NCI-H82 treated with DMSO at 0.1 percent for 48 hours (cell line): ENCODE results near the gene COLGALT1.
"Not testable (repeated sequence)": the region's sequence is repeated elsewhere in the genome, so short reads cannot be mapped to it uniquely, and the experiment has no call there.

Source experiments
- DNase-seq: peaks from one replicate; lab custom pipeline; 2025; ENCODE audit not compliant: unreplicated experiment; lab: John Stamatoyannopoulos, UW

COLGALT1 gene

DNA sequence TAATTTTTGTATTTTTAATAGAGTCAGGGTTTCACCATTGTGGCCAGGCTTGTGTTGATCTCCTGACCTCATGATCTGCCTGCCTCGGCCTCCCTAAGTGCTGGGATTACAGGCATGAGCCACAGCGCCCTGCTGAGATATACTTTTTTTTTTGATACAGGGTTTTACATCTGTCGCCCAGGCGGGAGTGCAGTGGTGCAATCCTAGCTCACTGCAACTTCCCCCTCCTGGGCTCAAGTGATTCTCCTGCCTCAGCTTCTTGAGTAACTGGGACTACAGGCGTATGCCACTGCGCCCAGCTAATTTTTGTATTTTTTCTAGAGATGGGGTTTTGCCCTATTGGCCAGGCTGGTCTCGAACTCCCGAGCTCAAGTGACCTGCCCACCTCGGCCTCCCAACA is 2.0 kb downstream of the COLGALT1 start:
- no peak for DNase-seq

DNA sequence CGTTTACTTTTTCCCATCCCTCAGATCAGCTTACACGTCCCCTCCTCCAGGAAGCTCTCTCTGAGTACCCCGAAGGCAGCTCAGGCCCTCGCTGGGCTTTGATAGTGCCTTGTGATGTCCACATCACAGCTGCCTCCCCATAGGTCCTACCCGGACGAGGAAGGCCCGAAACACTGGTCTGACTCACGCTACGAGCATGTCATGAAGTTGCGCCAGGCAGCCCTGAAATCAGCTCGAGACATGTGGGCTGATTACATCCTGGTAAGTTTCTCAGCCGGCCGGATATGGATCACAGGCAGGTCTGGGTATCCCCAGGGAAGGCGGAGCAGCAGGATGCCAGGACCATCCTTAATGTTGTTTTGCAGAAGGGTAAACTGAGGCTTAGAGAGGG is 4.8 kb downstream of the COLGALT1 start:
- no peak for DNase-seq

DNA sequence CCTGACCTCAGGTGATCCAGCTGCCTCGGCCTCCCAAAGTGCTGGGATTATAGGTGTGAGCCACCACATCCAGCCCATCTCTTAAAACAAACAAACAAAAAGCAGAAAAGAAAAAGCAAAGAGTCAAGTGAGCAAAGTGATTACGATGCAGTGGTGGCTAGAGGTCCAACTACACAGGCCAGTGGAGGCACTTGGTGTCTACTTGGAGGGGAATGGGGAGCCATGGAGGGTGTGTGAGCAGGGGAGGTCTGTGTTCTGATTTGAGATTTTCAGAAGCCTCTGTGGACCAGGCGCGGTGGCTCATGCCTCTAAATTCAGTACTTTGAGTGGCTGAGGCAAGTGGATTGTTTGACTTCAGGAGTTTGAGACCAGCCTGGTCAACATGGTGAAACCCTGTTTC is 6.6 kb downstream of the COLGALT1 start:
- DNase-seq = no peak

DNA sequence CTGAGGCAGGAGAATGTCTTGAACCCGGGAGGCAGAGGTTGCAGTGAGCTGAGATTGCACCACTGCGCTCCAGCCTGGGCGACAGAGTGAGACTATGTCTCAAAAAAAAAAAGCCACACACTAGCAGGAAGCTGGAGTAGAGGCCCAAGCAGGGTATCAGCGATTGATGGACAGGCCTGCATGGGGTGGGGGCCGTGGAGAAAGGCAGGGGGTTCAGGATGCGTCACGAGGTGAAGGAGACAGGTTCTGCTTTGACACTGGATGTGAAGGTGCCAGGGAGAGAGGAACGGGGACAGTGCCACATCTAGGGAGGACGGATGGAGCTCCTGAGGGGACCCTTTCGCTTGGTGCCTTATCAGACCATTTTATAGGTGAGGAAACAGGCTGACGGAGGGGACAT is 7.1 kb downstream of the COLGALT1 start:
- DNase-seq = no peak

DNA sequence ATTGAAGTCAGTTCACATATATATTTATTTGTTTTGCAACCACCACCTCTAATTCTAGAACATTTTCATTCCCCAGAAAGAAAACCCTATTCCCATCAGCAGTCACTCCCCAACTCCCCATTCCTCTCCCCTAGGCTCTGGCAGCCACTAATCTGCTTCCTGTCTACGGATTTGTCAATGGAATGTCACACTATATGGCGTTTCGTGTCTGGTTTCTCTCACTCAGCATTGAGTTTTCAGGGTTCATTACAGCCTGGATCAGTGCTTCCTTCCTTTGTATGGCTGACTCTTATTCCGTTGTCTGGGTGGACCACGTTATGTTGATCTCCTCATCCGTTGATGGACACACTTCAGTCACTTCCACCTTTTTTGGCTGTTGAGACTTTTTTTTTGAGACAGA is 9.3 kb downstream of the COLGALT1 start:
- no peak for DNase-seq

DNA sequence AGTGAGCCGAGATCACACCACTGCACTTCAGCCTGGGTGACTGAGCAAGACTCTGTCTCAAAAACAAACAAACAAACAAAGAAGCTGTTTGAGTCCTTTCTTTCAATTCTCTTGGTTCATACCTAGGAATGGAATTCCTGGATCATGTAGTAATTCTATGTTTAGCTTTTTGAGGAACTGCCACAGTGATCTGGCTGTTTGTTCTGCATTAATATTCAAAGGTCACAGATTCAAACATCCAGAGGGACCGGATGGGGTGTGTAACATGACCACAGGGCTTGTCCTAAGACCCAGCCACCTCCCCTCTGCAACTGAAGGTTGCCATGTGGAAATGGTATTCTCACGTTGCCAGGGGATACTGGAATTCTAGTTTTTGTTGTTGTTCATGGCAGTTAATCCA is 10.2 kb downstream of the COLGALT1 start:
- DNase-seq = no peak

DNA sequence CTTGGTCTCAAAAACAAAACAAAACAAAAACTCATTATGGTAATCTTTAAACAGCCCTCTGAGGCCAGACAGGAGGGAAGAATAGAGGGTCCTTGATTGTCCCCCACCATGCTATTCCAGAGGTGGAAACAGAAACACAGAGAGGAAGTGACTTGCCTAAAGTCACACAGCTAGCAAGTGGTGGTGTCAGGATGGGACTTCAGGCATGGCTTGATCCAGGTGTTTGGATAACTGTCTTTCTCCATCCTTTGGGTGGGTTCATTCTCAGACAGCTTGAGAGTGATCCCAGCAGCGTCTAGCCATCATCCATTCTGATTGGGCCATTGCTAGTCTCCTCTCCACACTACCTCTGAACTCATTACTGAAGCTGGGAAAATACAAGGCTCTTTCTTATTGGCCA is 12.5 kb downstream of the COLGALT1 start:
- DNase-seq = no peak

DNA sequence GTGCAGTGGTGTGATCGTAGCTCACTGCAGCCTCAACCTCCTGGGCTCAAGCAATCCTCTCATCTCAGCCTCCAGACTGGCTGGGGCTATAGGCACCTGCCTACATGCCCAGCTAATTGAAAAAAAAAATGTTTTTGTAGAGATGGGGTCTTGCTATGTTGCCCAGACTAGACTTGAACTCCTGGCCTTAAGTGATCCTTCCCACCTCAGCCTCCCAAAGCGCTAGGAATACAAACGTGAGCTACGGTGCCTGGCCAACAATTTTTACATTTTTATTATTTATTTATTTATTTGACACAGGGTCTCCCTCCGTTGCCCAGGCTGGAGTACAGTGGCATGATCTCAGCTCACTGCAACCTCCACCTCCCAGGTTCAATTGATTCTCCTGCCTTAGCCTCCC is 14.8 kb downstream of the COLGALT1 start:
- DNase-seq = not testable (repeated sequence)

DNA sequence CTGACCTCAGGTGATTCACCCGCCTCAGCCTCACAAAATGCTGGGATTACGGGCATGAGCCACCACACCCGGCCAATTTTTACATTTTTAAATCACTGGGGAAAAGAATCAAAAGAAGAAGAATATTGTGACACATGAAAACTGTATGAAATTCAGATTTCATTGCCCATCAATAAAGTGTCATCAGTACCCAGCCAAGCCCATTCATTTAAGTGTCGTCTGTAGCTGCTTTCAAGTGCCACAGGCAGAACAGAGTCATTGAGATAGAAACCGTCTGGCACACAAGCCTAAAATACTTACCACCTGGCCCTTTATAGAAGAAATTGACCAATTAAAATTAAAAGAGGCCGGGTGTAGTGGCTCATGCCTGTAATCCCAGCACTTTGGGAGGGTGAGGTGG is 15.3 kb downstream of the COLGALT1 start:
- no peak for DNase-seq

DNA sequence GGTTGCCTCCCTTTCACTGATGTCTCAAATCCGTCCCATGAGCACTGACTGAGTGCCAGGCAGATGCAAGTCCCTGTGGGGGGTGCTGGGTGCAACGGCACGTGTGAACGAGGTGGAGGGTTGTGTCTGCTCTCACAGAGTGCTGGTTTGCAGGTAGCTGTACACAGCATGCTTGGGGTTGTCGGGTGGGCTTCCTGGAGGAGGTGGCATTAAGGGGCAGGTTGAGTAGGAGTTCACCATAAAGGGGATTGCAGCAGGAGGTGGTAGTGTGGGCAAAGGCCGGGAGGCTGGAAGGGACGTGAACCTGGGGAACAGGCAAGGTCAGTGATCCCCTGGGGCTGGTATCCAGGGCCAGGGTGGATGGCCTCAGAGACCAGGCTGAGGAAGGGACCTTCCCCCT is 17.2 kb downstream of the COLGALT1 start:
- no peak for DNase-seq

DNA sequence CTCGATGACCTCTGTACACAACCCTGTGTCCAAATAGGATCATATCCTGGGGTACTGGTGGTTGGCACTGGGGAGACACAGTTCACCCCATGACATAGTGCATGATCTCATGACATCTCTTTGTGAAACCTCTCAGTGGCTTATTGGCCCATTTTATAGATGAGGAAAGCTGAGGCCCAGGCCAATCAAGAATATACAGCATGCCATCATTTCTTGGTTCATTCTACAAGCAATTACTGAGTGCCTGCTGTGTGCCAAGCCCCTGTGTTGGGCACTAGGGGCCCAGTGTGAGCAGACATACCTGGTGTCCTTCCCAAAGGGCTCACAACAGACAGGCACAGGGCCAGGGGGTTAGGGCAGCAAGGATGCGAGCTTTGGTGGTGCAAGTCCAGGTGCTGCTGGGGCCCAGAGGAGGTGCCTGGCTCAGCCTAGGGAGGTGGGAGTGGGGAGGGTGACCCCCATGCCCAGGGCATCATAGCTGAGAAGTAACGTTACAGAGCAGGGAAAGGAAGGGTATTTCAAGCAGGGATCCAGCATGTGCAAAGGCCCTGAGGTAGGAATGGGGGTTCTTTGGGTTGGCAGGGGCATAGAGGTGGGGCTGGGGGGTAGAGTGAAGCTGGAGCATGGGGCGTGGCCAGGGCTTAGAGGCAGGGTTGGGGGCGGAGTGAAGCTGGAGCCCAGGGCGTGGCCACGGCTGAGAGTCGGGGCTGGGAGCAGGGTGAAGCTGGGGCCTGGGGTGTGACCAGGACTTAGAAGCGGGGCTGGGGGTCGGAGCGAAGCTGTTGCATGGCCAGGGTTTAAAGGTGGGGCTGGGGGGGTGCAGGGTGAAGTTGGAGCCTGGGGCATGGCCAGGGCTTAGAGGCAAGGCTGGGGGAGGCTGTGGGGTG is 20.7 kb downstream of the COLGALT1 start:
- no peak for DNase-seq

DNA sequence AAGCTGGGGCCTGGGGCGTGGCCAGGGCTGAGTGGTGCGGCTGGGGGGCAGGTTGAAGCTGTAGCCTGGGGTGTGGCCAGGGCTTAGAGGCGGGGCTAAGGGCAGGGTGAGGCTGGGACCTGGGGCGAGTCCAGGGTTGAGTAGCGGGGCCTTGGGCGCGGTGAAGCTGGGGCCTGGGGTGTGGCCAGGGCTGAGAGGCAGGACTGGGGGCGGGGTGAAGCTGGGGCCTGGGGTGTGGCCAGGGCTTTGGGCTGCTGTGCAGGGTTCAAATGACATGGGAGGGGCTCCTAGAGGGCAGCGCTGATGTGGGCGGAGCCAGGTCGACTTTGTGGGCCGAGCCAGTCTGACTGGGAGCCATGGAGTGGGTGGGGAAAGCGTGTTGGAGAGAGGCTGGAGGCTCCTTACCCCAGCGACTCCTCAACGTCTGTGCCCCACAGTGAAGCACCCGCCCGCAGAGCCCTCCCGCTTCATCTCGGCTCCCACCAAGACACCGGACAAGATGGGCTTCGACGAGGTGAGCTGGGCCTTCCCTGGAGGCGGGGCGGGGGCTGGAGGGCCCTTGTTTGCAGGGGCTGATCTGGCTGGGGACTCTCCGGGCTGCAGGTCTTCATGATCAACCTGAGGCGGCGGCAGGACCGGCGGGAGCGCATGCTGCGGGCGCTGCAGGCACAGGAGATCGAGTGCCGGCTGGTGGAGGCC is 21.5 kb downstream of the COLGALT1 start:
- peak; percentile 50 for DNase-seq

DNA sequence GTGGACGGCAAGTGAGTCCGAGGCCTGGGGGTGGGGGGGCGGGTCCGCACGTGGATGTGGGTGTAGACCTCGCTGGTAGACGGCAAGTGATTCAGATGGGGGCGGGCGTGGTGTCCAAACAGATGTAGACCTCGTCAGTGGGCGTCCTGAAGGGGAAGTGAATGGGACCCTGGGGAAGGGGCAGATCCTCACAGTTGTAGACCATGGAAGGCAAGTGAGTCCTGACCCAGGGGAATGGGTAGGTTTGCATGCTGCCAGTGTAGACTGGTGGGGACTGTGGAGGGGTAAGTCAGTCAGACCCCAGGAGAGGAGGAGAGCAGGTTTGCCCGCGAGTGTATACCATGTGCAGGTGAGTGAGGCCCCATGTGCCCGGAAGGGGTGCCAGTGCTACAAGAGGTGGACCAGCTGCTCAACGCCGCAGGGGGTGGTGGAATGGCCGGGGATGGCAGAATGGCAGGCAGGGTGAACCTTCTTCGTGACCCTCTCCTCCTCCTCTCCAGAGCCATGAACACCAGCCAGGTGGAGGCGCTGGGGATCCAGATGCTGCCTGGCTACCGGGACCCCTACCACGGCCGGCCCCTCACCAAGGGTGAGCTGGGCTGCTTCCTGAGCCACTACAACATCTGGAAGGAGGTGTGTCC is 22.1 kb downstream of the COLGALT1 start:
- no peak for DNase-seq

DNA sequence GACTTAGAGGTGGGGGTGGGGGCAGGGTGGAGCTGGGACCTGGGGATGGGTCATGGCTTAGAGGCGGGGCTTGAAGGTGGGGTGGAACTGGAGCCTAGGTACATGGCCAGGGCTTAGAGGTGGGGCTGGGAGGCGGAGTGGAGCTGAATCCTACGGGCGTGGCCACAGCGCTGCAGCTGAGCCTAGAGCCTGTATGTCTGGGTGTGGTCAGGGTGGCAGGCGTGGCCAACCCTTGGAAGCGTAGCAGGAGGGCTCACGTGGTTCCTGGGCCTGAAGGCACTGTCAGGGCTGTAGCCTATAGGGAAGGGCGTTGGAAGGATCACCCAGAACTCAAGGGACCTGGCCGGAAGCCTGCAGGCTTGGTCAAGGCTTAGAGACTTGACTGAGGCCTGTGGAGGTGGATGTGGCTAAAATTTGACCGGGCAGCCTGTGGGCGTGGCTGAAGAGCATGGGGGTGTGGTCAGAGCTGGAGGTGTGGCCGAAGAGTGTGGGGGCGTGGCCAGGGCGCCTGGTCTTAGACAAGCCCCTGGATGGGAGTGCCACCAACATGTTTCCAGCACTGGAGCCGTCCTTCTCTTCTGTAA is 24.3 kb downstream of the COLGALT1 start:
- peak; percentile 56 for DNase-seq

DNA sequence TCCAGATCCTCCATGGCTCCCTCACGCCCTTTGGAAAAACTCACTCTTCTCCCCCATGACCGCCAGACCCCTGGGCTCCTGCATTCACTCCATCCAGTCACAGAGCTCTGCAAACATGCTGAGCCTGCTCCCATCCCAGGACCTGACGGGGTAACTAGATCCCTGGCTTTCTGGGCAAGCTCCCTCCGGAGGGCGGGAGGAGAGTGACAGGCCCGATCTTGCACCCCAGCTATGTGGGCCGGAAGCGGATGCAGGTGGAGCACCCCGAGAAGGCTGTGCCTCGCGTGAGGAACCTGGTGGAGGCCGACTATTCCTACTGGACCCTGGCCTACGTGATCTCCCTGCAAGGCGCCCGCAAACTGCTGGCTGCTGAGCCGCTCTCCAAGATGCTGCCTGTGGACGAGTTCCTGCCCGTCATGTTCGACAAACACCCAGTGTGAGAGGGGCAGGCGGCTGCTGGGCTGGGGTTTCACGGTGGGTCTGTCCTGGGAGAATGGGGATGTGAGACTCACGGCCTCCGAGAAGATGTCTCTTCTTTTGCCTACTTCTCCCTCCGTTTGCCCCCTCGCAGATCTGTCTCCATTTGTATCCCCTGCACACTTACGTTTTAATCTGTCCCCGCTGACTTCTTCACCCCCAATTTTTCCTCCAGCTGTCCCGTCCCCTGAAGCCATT is 25.2 kb downstream of the COLGALT1 start:
- DNase-seq = no peak

DNA sequence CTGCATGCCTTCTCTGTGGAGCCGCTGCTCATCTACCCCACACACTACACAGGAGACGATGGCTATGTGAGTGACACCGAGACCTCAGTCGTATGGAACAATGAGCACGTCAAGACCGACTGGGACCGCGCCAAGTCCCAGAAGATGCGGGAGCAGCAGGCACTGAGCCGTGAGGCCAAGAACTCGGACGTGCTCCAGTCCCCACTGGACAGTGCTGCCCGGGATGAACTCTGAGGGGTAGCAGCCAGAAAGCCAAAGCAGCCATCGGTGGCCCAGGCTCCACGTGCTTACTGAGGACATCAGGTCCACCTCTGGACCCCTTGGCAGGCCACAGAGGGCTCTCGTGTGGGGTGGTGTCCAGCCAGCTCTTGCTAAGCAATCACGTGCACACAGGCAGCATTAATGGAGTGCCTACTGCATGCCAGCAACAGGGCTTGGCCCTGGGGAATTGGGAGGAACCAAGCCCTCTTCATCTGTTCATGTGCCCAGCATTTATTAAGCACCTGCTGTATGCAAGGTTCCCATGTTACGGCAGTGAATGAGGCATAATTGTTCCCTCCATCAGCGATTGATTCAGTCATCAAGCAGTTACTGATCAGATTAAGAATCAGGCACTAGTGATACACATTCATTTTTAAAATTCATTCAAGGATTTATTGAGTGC is 25.9 kb downstream of the COLGALT1 start:
- DNase-seq = no peak

DNA sequence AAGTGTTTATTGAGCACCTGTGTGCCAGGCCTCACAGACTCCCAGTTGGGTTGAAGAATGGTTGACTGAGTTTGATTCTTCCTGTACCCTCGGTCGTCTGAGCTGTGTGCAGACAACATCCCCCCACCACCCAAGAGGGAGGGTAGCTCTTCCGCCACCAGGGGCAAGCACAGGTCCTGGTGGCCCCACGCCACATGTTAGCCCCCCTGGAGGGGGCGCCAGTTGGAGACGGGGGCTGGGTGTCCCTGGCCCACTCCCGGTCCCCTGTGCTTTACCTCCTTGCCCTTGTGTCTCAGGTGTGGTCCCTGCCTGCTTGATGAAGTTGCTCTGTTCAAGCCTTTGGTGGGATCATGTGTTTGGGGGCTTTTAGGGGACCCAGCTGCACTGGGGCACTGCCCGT is 27.2 kb downstream of the COLGALT1 start:
- no peak for DNase-seq

DNA sequence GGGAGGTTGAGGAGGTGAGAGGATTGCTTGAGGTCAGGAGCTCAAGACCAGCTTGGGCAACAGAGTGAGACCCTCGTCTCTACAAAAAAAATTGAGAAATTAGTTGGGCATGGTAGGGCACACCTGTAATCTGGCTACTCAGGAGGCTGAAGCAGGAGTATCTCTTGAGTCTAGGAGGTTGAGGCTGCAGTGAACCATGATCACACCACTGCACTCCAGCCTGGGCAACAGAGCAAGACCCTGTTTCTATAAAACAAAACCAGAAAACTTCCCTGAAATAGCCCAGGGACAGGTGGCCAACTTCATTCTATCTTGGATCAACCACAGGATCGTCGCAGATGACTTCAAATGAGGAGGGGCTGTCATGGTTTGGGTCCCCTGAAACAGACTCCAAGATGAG is 28.7 kb downstream of the COLGALT1 start:
- DNase-seq = no peak

DNA sequence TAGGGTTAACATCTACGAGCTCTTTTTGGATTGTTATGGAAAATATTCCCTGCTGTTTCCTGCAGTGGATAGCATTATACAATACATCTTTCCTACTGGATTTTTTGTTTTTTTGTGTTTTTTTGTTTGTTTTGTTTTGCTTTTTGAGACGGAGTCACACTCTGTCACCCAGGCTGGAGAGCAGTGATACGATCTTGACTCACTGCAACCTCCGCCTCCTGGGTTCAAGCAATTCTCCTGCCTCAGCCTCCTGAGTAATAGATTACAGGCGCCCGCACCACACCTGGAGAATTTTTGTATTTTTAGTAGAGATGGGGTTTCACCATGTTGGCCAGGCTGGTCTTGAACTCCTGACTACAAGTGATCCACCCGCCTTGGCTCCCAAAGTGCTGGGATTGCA is 29.9 kb downstream of the COLGALT1 start:
- not testable (repeated sequence) for DNase-seq

DNA sequence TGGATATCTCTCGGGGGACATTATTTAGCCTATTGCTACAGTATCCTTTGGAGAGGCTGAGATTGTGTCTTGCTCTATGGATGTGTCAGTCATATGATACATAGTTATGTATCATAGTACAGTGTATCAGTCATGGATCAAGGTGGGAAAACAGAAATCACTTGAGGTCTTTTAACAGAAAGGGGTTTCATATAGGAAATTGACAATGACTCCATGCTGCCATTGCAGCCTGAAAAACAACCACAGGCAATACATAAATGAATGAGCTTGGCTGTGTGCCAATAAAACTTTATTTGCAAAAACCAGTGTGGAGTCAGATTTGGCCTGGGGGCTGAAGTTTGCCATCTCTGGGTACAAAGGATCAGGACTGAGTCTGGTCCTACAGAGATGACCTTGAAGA is 35.4 kb downstream of the COLGALT1 start:
- DNase-seq = no peak

DNA sequence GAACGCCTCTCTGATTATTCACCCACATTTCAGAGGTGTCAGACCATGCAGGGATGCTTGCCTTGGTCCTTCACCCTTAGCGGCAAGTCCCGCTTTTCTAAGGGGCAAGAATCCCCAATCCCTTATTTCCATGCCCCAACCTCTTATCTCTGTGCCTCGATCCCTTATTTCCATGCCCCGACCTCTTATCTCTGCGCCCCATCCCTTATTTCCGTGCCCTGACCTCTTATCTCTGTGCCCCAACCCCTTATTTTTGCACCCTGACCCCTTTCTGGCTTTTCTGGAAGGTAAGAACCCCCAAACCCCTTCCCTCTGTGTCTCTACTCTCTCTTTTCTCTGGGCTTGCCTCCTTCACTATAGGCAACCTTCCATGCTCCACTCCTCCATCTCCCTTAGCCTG is 38.8 kb downstream of the COLGALT1 start:
- not testable (repeated sequence) for DNase-seq
